HCT116 (cell line): ENCODE results near the gene RAB1A.

Experiments used
- CBX3 ChIP-seq: IDR thresholded peaks from 2 replicates; pipeline ENCODE4 v1.6.1; 2012; ENCODE audit warnings: low read depth
- CTCF ChIP-seq, 3 experiments: fragments of 200-600 bp in 1 of 3; sonication (generic) in 1 of 3; IDR thresholded peaks in 2 of 3; conservative IDR thresholded peaks in 1 of 3; 2 replicates each; pipeline ENCODE4 v1.5.1; 2012 to 2017; ENCODE audit warnings: low read depth in 2 of 3, low read length in 2 of 3, antibody characterized with exemption in 1 of 3, borderline replicate concordance in 1 of 3, control low read depth in 1 of 3, mild to moderate bottlenecking in 1 of 3, mixed read lengths in 1 of 3, mixed run types in 1 of 3, moderate library complexity in 1 of 3; ENCODE audit not compliant: insufficient read depth in 1 of 3
- POLR2A ChIP-seq: IDR thresholded peaks from 2 replicates; pipeline ENCODE4 v1.7.0; 2011; ENCODE audit warnings: borderline replicate concordance; ENCODE audit not compliant: insufficient read depth, insufficient read length; ENCODE audit errors: extremely low read depth
- POLR2AphosphoS5 ChIP-seq: IDR thresholded peaks from 2 replicates; pipeline ENCODE4 v1.6.1; 2011; ENCODE audit warnings: mild to moderate bottlenecking, low read depth, low read length, moderate library complexity
- REST ChIP-seq: IDR thresholded peaks from 2 replicates; pipeline ENCODE4 v1.6.1; 2012; ENCODE audit warnings: low read depth
- SRF ChIP-seq: IDR thresholded peaks from 2 replicates; pipeline ENCODE4 v1.6.1; 2012; ENCODE audit warnings: low read depth

DNA sequence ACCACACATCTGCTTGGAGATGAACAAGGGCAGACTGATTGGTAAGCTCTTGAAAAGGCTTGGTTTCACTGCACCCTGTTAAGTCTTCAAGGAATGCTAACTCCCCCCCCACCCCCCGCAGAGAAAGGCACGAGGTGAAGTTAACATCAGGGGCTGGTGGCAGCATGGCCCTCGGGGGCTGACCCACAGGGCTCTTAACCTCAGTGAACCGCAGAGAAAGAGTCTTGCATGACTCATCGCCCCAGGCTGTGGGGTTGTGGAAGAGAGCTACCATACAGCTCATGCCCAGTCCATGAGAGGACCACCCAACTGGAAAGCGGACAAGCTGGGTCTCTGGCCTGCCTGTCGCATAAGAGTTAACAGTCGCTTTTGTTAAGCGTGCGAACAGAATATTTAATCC, 84.3 kb downstream of the RAB1A start:
- TF ChIP-seq POLR2A (no peak), CTCF (IDR thresholded peaks at IDR 0.05 in 2 of 3, conservative IDR thresholded peaks at IDR 0.05 in 1 of 3; ENCODE audit: borderline replicate concordance in 1 of 3, insufficient read depth in 1 of 3, low read depth in 2 of 3, low read length in 2 of 3) (no peak), POLR2AphosphoS5 (no peak), SRF (no peak), CBX3 (no peak), REST (no peak)
